GM19043 (cell line): Measurements from ENCODE around the gene CNKSR1.

Experiments
- ATAC-seq: cut with Tn5 transposase; IDR thresholded peaks from one replicate; pipeline ENCODE4 v1.9.1; 2021; ENCODE audit warnings: low read depth; ENCODE audit not compliant: unreplicated experiment

Gene CNKSR1

DNA sequence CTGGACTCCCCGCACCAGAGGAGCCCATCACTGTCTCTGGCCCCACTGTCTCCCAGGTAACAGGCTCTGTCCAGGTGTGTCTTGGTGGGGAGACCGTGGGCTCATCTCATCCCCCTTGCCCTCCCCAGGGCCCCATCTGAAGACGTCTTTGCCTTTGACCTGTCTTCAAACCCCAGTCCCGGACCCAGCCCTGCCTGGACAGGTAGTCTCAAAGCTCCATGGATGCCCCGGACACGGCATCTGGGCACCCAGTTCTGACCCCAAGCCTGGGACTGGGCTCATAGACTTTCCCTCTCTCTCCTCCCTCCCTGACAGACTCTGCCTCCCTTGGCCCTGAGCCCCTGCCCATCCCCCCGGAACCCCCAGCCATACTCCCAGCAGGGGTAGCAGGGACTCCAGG is 6.8 kb downstream of the CNKSR1 start:
- no peak for ATAC-seq

DNA sequence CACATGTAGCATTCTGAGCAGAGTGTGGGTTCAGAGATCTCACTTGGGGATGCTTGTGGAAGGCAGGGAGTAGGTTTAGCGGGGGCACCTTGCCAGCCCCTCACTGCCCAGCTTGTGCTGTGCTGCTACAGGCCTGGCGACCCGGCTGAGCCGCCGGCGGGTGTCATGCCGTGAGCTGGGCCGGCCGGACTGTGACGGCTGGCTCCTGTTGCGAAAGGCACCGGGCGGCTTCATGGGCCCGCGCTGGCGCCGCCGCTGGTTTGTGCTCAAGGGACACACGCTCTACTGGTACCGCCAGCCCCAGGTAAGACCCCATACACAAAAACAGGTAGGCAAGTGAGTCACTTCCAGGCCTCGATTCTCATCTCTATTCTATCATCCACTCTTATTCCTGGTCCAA is 7.6 kb downstream of the CNKSR1 start:
- no peak for ATAC-seq

DNA sequence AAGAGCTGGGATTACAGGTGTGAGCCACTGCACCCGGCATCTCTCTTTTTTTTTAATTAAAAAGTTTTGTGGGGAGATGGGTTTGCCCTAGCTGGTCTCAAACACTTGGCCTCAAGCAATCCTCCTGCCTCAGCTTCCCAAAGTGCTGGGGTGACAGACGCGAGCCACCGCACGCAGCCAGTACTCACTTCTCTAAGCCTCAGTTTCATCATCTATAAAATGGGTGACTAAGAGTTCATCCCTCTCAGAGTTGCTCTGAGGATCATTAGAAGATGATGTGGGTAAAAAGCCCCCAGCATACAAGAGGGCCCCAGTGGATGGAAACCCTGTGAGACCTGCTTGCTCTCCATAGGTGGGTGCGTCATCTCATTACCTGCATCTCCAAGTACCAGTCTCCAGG is 10.6 kb downstream of the CNKSR1 start:
- ATAC-seq, result no peak

DNA sequence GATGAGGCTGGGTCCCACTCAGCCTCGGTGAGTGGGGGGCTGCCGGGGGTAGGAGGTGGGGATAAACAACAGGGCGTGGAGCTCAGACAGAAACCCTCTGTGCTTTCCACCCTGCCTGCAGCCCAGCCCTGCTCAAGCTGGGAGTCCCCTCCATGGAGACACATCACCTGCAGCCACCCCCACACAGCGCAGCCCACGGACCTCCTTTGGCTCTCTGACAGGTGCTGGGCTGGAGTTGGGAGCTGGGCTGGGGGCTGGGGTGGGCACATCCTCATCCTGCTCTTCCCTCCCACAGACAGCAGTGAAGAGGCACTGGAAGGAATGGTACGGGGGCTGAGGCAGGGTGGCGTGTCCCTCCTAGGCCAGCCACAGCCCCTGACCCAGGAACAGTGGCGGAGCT is 11.2 kb downstream of the CNKSR1 start:
- no peak for ATAC-seq

DNA sequence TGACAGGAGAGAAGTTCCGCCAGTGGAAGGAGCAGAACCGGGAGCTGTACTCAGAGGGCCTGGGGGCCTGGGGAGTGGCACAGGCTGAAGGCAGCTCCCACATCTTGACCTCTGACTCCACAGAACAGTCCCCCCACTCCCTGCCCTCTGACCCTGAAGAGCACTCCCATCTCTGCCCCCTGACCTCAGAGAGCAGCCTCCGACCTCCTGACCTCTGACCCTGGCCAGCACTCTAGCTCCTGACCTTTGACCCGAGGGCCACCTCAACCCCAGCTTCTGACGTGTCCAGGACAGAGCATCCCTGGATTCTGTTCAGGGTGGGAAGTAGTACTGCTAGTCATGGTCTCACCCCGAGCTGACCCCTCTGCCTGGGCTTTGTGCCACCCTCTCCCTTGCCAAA is 12.0 kb downstream of the CNKSR1 start:
- ATAC-seq, result no peak

DNA sequence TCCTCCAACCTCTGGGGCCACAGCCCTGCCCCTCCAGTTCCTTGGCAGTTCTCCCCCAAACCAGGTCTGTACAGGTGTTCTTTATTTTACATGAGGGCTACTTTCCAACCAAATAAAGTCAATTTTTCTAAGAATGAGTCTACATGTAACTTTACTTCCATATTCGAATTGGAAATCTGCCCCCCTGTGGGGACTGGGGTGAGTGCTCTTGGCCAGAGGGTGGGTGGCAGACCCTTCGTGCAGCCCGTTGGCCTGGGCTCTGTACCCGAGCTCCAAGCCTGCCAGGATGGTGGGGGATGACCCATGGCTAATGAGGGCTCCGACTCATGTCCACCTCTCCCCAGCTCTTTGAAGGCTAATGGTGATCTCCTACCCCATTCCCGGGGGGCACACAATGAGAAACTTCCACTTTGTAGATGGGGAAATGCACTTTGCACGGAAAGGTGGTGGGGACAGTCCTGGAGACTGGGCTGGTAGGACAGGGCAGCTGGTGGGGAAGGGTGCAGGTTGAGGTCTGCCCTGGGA is 12.5 kb downstream of the CNKSR1 start:
- no peak for ATAC-seq

DNA sequence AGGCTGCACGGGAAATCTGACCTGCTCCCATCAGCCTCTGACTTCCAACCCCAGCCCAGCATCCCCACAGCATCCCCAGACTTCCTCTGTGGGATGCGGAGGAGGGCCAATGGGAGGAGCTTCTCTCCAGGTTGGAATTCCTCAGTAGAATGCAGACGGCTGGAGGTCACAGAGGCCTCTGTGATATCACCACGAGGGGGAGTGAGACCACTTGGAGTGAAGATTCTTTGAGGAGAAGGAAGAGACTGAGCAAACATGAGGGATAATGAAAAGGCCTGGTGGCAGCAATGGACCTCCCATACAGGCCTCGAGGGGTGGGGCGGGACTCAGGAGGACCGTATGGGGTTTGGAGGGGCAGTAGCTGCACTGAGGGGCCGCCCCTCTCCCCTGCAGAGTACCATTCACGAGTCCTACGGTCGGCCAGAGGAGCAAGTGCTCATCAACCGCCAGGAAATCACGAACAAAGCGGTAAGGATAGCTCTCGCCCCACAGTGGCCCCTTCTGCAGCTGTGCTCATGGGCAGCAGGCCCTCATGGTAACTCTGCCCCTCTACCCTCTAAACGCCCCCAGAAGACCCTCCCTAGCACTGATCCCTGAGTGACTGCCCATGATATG is 13.2 kb downstream of the CNKSR1 start, which contains the start of gene CATSPER4:
CATSPER4 (plus strand) TSS at position 230 of the 615 bp plus-strand sequence; CDS start at position 256, 26 bp downstream.
- ATAC-seq, result no peak

DNA sequence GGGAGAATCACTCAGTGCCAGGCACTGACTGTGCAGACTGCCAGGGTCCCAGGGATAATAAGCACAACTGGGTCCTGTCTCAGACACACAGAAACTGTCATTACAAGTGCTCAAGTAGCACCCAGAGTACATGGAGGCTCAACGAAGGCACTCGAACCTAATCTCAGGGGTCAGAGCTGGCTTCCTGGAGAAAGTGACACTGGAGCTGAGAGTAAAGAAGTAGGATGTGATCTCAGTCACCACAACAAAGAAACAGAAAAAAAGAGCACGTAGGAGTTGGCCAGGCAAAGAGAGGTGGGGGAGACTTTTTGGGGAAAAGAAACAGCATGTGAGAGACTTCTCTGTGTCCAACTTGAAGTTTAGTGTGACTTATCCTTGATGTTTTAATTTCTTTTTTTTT is 14.4 kb downstream of the CNKSR1 start:
- ATAC-seq, result no peak

DNA sequence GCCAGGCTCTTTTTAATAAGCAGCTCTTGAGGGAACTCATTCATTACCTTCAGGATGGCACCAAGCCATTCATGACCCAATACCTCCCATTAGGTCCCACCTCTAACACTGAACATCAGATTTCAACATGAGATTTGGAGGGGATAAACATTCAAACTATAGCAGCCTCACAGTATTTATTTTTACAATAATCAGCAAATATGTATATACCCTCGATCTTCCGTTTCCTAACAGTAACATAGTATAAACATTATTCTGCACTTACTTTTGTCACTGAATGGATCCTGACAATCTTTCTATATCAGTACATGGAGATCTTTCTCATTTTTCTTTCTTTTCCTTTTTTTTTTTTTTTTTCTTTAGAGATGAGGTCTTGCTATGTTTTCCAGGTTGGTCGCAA is 18.5 kb downstream of the CNKSR1 start:
- ATAC-seq, result no peak

DNA sequence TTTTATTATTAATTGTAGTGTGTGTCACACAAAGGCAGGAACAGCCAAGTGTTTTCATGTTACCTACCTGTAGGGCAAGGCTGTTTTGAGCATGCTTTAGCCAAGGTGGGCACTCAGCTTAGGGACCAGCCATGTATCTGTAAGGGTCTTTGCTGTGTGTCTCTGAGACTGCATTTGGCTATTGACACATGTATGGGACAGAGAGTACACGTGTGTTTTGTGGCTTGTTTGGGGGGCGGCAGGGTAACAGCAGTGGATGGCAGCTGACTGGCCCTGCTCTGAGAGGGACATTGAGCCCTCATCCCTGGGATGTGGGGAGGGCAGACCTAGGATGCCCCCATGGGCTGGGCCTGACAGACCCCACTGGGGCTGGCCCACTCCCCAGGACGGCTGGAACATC is 20.0 kb downstream of the CNKSR1 start:
- no peak for ATAC-seq

DNA sequence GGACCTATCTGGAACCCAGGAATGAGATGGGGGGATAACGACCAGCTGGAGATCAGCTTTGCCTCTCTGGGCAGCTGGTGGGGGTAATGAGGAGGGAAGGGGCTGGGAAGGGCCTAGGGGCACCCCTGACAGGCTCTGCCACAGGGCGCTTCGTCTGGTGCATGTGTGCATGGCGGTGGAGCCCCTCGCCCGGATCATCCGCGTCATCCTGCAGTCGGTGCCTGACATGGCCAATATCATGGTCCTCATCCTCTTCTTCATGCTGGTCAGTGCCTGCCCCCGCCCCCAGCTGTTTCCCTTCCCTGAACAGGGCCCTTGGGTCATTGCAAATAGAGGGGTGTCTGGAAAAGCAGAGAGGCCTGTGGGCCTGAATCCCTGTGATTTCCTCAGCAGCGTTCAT is 20.5 kb downstream of the CNKSR1 start:
- no peak for ATAC-seq

DNA sequence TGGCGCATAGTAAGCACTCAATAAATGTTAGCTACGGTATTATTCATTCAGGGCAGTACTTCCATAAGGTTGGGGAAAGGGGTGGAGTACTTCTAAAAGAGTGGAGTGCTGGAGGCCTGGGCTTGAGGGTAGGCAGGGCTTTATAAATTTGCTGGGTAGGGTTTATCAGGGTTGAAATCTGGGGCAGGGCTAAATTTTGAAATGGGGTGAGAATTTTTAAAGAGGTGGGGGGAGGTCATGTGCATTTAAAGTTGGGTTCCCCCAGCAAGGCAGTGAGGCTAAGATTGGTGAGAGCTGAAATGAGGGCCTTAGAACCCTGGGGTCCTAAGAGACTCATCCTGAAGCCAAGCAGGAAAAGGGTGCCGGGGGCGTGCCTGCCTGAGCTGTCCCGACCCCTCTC is 23.1 kb downstream of the CNKSR1 start:
- no peak for ATAC-seq

DNA sequence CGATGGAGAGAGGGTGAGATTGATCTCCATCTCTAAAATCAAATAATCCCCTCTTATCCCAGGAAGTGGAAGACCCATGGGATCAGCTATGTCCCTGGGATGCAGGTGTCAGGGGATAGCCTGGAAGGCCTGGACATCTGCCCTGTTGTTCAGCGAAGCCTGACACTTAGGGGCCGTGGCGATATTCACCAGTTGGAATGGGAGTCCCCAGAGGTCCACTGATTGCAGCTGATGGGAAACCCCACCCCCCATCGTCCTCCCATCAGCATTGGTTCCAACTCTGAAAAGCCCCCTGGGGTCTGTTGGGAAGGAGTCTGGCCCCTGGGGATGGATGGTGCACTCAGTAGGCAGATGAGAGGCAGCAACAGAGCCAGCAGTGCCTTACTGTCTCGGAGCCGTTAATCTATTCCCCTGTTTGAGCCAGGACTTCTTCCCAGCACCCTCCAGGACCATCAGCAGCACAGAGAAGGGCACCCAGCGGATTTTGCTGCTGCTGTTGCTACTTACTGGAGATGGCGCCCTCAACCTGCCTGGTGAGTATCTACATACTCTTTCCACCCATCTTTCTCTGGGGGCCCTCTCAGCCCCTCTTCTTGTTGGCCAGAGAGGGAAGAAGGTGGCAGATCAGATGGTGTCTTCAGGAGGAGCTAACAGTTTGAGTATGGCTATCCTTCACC is 26.5 kb downstream of the CNKSR1 start:
- no peak for ATAC-seq

DNA sequence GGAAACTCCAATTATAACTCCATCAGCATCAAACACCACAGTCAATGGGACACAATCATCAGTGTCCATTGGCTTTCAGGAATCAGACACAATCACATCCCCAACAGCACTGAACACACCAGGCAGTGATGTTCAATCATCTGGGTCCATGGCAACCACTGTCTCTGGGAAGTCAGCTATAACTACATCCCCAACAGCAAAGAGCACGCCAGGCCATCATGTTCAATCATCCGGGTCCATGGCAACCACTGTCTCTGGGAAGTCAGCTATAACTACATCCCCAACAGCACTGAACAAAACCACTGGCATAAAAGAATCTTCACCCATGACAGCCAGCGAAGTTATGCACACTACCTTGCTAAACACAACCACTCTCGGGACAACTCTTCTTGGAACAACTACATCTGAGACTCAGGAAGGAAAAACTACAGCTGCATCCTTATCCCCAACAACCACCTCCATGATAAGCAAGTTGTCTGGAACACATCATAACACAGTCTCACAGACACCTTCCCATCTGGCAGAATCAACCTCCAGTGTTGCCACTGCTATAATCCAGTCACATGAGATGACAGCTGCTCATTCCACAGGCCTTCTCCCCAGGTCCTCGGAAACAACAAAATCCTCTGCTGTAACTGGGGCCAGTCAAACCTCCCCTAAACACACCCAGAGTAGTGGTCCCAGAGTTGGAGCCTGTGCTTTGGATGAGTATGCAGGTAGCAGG is 33.0 kb downstream of the CNKSR1 start:
- ATAC-seq, result no peak

DNA sequence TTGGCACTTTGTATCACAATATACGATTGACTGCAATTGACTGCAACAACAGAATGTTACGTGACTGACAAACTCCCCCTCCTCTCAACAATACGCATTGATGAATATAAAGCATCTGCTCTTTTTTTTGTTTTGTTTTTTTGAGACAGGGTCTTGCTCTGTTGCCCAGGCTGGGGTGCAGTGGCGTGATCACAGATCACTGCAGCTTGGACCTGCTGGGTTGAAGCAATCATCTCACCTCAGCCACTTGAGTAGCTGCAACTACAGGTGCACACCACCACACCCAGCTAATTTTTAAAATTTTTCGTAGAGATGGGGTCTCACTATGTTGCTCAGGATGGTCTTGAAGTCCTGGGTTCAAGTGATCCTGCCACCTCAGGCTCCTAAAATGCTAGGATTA is 35.4 kb downstream of the CNKSR1 start:
- ATAC-seq, result no peak

DNA sequence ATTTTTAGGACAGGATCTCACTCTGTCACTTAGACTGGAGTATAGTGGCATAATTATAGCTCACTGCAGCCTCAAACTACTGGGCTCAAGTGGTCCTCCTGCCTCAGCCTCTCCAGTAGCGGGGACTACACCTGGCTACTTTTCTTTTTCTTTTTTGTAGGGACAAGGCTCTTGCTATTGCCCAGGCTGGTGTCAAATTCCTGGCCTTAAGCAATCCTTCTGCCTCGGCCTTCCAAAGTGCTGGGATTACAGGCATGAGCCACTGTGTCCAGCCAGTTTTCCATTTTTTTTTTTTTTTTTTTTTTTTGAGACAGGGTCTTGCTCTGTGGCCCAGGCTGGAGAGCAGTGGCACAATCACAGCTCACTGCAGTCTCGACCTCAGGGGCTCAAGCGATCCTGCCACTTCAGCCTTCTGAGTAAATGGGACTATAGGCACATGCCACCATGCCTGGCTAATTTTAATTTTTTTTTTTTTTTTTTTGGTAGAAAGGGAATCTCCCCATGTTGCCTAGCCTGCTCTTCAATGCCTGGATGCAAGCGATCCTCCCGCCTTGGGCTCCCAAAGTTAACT is 36.1 kb downstream of the CNKSR1 start:
- ATAC-seq, result no peak

DNA sequence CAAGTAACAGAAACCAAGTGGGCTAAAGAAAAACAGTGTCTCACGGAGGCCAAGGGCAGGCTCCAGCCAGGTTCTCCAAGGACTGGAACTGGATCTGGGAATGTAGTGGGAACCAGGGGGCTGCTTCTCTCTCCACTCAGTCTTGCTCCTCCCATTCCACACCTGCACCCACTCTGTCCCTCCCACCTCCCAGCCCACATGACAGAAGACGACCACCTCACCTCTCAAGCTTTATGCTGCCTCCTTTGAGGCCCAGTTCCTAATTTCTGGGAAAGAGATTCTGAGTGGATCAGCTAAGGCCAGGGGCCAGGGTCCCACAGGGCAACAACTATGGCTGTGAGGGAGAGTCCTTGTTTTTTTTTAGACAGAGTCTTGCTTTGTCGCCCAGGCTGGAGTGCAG is 38.0 kb downstream of the CNKSR1 start:
- no peak for ATAC-seq

DNA sequence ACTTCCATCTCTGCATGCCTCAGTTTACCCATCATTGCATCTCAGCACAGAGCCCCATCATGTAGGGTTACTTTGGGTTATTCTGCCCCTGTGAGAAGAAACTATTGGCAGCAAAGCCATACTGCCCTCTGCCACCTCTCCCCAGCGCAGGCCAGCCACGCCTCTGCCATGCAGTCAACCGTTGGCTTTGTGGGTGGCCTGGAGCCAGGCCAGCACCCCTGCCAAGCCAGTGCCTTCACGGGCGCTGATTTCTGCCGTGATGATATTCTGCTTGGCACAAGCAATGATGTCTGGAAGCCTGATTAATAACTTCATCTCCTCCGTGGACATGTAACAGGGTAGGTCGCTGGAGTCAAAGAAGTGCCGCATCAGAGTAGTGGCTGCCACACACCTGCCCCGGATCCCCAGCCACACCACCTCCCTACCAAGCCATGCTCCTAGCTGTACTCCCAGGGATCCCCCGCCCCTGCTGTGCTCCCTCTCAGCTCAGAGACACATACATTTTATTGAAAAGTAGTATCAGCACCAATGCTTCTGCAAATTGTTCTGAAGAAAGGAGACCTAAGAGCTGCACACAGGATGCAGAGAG is 41.7 kb downstream of the CNKSR1 start:
- no peak for ATAC-seq

DNA sequence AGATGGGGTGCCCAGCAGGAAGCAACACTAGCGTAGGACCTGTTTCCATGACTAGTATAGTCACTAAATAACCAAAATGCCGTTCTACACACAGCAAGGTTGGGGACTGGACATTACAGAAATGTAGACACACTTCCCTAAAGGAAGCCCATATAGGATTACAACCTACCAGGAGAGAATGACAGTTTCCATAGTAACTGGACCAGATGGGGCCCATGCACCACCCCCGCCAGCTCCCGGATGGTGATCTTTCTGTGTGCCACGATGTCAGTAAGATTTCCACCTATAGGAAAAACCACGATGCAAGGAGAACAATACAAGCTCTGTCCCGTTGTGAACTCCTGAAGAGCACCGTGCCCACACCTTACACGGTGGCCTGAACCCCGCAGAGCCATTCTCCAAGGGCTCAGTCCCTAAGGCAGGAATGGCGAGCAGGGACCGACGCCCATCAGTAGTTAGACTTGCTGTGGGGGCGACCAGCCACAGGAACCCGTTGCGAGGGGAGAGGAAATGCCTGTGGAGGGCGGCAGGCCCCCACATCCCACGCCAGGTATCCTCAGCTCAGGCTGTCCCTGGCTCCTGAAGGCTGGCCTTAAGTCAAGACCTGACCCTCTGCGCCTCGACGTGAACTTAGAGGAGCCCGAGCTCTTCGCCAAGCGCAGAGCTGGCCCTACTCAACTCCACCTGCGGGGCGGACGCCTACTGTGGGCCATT is 43.1 kb downstream of the CNKSR1 start:
- no peak for ATAC-seq

DNA sequence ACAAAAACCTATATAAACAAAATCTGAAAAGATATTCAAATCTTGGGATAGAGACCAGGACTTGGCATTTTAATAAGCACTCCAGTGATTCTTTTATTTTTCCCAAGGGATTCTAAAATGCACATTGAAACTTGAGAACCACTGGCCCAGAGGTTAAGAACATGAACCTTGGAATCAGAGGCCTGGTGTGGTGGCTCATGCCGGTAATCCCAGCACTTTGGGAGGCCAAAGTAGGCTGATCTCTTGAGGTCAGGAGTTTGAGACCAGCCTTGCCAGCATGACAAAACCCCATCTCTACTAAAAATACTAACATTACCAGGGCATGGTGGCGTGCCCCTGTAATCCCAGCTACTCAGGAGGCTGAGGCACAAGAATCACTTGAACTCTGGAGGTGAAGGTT is 43.8 kb downstream of the CNKSR1 start:
- ATAC-seq, result no peak
